Kidney tubule cell (primary cell): ENCODE measurements around the gene SH3BGRL3.
"Not testable (repeated sequence)": the region's sequence is repeated elsewhere in the genome, so short reads cannot be mapped to it uniquely, and the experiment has no call there.

Source experiments
- DNase-seq: peaks from one replicate; pipeline ENCODE4 v3.0.0-alpha.2; 2018; ENCODE audit warnings: low spot score

The SH3BGRL3 gene

GRCh38 chr1:26317146-26317545 is 37.3 kb downstream of the SH3BGRL3 start:
- DNase-seq: no peak

DNA sequence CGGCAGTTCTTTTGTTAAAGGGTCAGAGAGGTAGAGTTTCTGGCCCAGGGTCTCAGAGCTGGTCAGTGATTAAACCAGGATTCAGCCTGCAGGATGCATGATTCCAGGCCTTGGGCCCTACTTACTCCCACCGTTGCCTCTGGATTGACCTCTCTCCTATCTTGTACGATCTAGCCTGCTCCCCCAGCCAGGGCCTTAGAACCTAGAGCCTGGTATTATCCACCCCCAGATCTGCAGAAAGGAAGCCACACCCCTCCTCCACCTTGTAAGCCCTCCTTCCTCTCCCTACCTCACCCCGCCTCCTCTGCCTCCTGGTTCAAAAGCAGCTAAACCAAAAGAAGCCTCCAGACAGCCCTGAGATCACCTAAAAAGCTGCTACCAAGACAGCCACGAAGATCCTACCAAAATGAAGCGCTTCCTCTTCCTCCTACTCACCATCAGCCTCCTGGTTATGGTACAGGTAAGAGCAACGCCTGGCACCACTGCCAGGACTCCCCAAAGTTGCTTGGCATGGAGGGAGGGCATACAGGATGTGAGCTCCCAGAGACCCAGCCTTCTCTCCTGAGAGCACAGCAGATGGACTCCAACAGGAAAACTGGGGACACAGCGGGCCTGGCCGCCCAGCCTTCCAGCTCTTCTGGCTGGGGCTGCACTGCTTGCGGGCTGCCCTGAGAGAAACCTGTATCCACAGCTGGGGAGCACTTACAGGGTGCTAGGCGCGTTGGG is 37.9 kb downstream of the SH3BGRL3 start, which contains the start of gene CD52:
Gene CD52, plus strand, starts transcription at position 347 of the 726 bp plus-strand sequence. Its CDS starts 60 bp downstream, at position 407.
- no peak for DNase-seq

- no peak for DNase-seq
Observed at GRCh38 chr1:26318338-26319064, 38.6 kb downstream of the SH3BGRL3 start.

GRCh38 chr1:26320896-26321295 is 41.0 kb downstream of the SH3BGRL3 start:
- no peak for DNase-seq

DNA sequence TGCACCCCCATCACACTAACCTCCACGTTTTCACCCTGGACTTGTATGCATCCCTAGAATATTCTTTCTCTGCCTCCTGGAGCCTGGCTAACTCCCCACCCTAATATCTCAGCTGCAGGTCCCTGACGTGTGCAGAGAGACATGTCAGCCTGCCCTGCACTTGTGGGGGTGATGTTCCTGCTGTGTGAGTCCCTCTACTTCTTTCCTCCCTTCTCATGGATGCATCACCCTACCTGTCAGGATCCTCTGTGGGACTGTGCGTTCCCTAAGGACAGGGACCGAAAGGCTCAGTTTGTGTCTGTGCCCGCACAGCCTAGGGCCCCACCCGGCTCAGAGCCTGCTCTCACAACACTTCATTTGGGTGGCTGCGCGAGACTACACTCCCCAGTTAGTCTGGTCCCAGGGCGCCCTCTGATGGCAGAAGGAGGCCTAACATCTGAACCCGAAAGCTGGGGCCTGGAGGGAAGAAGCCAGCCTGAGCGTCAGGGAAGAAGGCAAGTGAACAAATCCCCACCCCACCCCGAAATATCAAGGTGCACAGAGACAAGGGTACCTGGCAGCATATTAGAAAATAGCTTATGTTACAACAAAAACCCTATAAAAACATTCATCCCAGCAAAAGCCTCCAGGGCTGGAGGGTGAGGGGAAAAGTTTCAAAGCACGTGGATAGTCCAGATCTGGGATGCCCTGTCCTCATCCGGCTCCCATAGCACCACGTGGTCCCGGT is 41.6 kb downstream of the SH3BGRL3 start:
- peak; percentile 81 for DNase-seq

GRCh38 chr1:26322042-26322331 is 42.1 kb downstream of the SH3BGRL3 start:
- no peak for DNase-seq

DNA sequence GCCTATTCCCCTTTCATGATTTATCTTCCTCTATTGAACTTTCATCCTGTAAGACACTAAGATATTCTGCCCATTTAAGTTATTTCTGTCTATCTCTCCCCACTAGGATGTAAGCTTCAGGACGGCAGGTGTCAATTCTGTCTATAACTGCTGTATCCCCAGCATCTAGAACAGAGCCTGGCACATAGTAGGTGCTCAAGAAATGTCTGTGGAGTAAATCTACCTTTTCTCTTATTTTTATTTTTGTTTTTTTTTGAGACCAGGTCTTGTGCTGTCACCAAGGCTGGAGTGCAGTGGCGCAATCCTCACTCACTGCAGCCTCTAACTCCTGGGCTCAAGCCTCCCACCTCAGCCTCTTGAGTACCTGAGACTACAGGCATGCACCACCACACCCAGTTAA is 43.5 kb downstream of the SH3BGRL3 start:
- DNase-seq: no peak

DNA sequence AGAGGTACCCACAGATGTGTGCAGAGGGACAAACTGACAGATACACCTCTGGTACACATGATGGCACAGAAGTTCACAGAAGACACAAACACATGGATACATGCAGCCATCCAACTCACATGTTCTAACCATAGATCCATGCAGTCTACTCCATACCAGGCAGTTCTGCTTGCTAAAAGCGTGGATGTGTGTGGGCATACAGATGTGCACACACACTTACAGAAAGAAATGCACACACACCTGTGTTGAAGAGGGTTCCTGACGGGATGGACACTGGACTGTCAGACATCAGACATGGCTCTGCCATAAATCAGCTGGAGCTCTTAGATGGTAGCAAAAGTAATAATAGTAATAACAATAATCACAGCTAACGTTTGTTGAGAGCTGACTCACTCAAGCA is 44.7 kb downstream of the SH3BGRL3 start:
- DNase-seq: no peak

- DNase-seq: no peak
Observed at GRCh38 chr1:26327956-26328362, 48.1 kb downstream of the SH3BGRL3 start.

DNA sequence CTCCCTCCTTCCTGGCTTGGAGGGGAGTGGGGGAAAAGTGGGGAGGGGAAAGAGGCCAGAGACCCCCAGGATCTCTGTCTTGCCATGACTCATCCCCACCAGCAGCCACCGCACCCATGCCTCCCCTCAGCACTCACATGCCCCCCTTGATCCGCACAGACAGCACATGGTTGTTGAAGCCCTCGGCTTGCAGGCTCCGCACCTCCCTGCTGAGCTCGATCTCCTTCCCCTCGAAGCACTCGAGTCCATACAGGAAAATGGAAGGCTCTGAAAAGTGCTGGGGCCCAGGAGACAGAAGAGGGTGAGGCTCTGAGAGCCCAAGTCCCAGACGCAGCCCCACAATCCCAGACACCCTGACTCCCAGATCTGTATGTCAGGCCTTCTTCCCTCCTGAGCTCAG is 48.7 kb downstream of the SH3BGRL3 start:
- DNase-seq: no peak

DNA sequence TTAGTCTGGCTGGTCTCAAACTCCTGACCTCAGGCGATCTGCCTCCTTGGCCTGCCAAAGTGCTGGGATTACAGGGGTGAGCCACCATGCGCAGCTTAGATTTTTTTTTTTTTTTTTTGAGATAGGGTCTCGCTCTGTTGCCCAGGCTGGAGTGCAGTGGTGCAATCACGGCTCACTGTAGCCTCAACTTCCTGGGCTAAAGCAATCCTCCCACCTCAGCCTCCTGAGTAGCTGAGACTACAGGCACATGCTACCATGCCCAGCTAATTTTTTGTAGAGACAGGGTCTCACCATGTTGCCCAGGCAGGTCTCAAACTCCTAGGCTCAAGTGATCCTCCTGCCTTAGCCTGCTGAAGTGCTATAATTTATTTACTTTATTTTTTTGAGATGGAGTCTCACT is 49.5 kb downstream of the SH3BGRL3 start:
- not testable (repeated sequence) for DNase-seq

GRCh38 chr1:26330276-26330675 is 50.4 kb downstream of the SH3BGRL3 start:
- DNase-seq: no peak
